NT2/D1 (cell line): ENCODE results near the gene IL5RA.

Source experiments
- SUZ12 ChIP-seq: IDR thresholded peaks from 2 replicates; pipeline ENCODE4 v1.6.1; 2011; ENCODE audit not compliant: insufficient read length, insufficient read depth; ENCODE audit errors: extremely low read depth
- YY1 ChIP-seq: IDR thresholded peaks from 2 replicates; pipeline ENCODE4 v1.6.1; 2011; ENCODE audit not compliant: insufficient read length, insufficient read depth

DNA sequence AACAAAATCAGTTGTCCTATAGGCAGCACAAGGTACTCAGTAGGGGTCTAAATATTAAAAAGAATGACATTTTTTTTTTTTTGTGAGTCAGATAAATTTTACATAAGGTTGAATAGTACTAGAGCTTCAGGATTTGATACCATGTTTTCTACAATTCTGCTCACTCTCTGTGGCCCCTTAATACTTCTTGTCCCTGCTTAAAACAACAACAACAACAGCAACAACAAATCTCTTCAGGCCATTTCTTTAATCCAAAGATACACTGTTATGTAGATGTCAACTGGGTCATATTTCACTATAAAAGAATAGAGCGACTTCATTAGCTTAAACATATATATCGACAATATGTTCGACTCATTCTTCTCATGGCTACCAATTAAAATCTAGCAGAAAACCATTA is 3.0 kb downstream of the IL5RA start:
- no peak for TF ChIP-seq YY1
- TF ChIP-seq SUZ12: no peak
